ENCODE measurements around the gene PLXND1.

Gene PLXND1

GRCh38 chr3:129627350-129628168 is 21.1 kb upstream of the PLXND1 start:
- peak; percentile 65 to 86 for DNase-seq

- peak in 1 of 2 donors; percentile 62 for DNase-seq
These were observed 20.4 kb upstream of the PLXND1 start for GRCh38 chr3:129626744-129627349.

GRCh38 chr3:129625072-129625874 is 18.8 kb upstream of the PLXND1 start:
- DNase-seq: no peak

- peak in 1 of 2 donors; percentile 48 for DNase-seq
These were observed 18.0 kb upstream of the PLXND1 start for GRCh38 chr3:129624347-129625071.

GRCh38 chr3:129623447-129624118 is 17.1 kb upstream of the PLXND1 start:
- DNase-seq: no peak

- DNase-seq: no peak
These were observed 16.5 kb upstream of the PLXND1 start for GRCh38 chr3:129622933-129623332.

GRCh38 chr3:129622226-129622874 is 15.9 kb upstream of the PLXND1 start:
- DNase-seq: no peak

- DNase-seq: no peak
These were observed 15.2 kb upstream of the PLXND1 start for GRCh38 chr3:129621626-129622225.

- no peak for DNase-seq
These were observed 14.5 kb upstream of the PLXND1 start for GRCh38 chr3:129620828-129621559.

- DNase-seq: no peak
These were observed 13.3 kb upstream of the PLXND1 start for GRCh38 chr3:129619726-129620162.

GRCh38 chr3:129618901-129619671 is 12.6 kb upstream of the PLXND1 start:
- DNase-seq: peak in 1 of 2 donors; percentile 23

- no peak for DNase-seq
These were observed 11.8 kb upstream of the PLXND1 start for GRCh38 chr3:129618186-129618820.

GRCh38 chr3:129617381-129618185 is 11.1 kb upstream of the PLXND1 start:
- no peak for DNase-seq

GRCh38 chr3:129616713-129617112 is 10.2 kb upstream of the PLXND1 start:
- peak in 1 of 2 donors; percentile 36 for DNase-seq

GRCh38 chr3:129616291-129616690 is 9.8 kb upstream of the PLXND1 start:
- no peak for DNase-seq

GRCh38 chr3:129615751-129616281 is 9.3 kb upstream of the PLXND1 start:
- DNase-seq: no peak

GRCh38 chr3:129614927-129615363 is 8.5 kb upstream of the PLXND1 start:
- no peak for DNase-seq

GRCh38 chr3:129614435-129614834 is 8.0 kb upstream of the PLXND1 start:
- DNase-seq: no peak

Data from bone marrow (tissue), 2 donors.